A549 (cell line): ENCODE data around the gene KISS1. TPM values are rescaled to one million over a fixed set of nuclear protein-coding genes. Genes with fewer than 3 reads are reported as not detected.

ENCODE experiments used
- ATAC-seq, 2 experiments: fragments of 200-7000 bp in 1 of 2; fragments of >200 bp in 1 of 2; cut with Nextera tagmentation in 1 of 2; cut with Tn5 transposase in 1 of 2; 3 replicates each; pipeline versions ENCODE4 v1.8.0 to v1.9.1; 2018 to 2020; ENCODE audit warnings: mild to moderate bottlenecking in 1 of 2, moderate library complexity in 1 of 2
- CTCF ChIA-PET: fragments of 300-600 bp; sonication (Branson Sonifier 250); formaldehyde crosslinking; extraction: SDS; loops from one replicate; lab custom pipeline; 2021; ENCODE audit warnings: antibody characterized with exemption, inconsistent platforms; lab: Yijun Ruan, JAX
- POLR2A ChIA-PET: fragments of 350-600 bp; formaldehyde crosslinking; extraction: SDS; loops from one replicate; lab custom pipeline; 2021; ENCODE audit warnings: antibody characterized with exemption, inconsistent platforms; lab: Yijun Ruan, JAX
- DNase-seq, 2 experiments: peaks; one replicate each; pipeline versions ENCODE4 v3.0.0 to v3.0.0-alpha.2; 2011 to 2016; ENCODE audit warnings: low read depth in 1 of 2, low spot score in 1 of 2
- FAIRE-seq: peaks from 2 replicates; lab custom pipeline; 2011; peaks lifted over from hg19 to GRCh38; lab: Jason Lieb, UNC
- H3K27ac ChIP-seq, 2 experiments: fragments of >200 bp; sonication (Bioruptor Twin); formaldehyde crosslinking; 3 replicates each; pipeline ENCODE4 v1.5.1; 2016 to 2017
- H3K4me1 ChIP-seq: fragments of >200 bp; sonication (Bioruptor Twin); formaldehyde crosslinking; 3 replicates; pipeline ENCODE4 v1.6.1; 2016
- H3K4me2 ChIP-seq: fragments of >200 bp; sonication (Bioruptor Twin); formaldehyde crosslinking; 3 replicates; pipeline ENCODE4 v1.6.1; 2016
- H3K4me3 ChIP-seq: fragments of >200 bp; sonication (Bioruptor Twin); formaldehyde crosslinking; 3 replicates; pipeline ENCODE4 v1.5.1; 2016
- H3K9me3 ChIP-seq: fragments of >200 bp; sonication (Bioruptor Twin); formaldehyde crosslinking; 3 replicates; pipeline ENCODE4 v1.6.1; 2016
- CHD2 ChIP-seq: fragments of 150-350 bp; IDR thresholded peaks from 2 replicates; pipeline ENCODE4 v1.6.1; 2014; ENCODE audit warnings: low read length; ENCODE audit not compliant: partially characterized antibody
- CHD4 ChIP-seq: fragments of 200-600 bp; sonication (generic); IDR thresholded peaks from 2 replicates; pipeline ENCODE4 v1.6.1; 2016; ENCODE audit warnings: antibody characterized with exemption, mild to moderate bottlenecking, borderline replicate concordance
- EHF ChIP-seq: fragments of 250-450 bp; sonication (Bioruptor Pico); IDR thresholded peaks from 2 replicates; pipeline ENCODE4 v1.5.0; 2020; ENCODE audit warnings: mild to moderate bottlenecking
- EP300 ChIP-seq, 2 experiments: fragments of >200 bp; sonication (Bioruptor Twin); formaldehyde crosslinking; IDR thresholded peaks; 2 replicates in 1 of 2; 3 replicates in 1 of 2; pipeline ENCODE4 v1.6.1; 2016 to 2017
- FOSB ChIP-seq: fragments of 250-450 bp; sonication (Bioruptor Pico); IDR thresholded peaks from 2 replicates; pipeline ENCODE4 v1.5.0; 2020; ENCODE audit warnings: mild to moderate bottlenecking, moderate library complexity
- HOXA7 ChIP-seq: fragments of 250-450 bp; sonication (Bioruptor Pico); IDR thresholded peaks from 2 replicates; pipeline ENCODE4 v1.5.0; 2020; ENCODE audit warnings: mild to moderate bottlenecking, moderate library complexity
- JUNB ChIP-seq: fragments of >200 bp; sonication (Bioruptor Twin); formaldehyde crosslinking; IDR thresholded peaks from 2 replicates; pipeline ENCODE4 v1.6.1; 2016
- NFE2L2 ChIP-seq: fragments of 150-350 bp; conservative IDR thresholded peaks from 2 replicates; pipeline ENCODE4 v1.6.1; 2014; ENCODE audit warnings: low read length
- NR3C1 ChIP-seq: fragments of >200 bp; sonication (Bioruptor Twin); formaldehyde crosslinking; IDR thresholded peaks from 3 replicates; pipeline ENCODE4 v1.6.1; 2017
- POLR2AphosphoS2 ChIP-seq: conservative IDR thresholded peaks from 2 replicates; pipeline ENCODE4 v1.6.1; 2012; ENCODE audit warnings: low read length, improper control_type of control experiment, inconsistent platforms
- RFX5 ChIP-seq: fragments of 450-650 bp; IDR thresholded peaks from 2 replicates; pipeline ENCODE4 v1.7.1; 2014; ENCODE audit warnings: antibody characterized with exemption, mild to moderate bottlenecking, moderate library complexity
- TP53 ChIP-seq: fragments of 250-450 bp; sonication (Bioruptor Pico); IDR thresholded peaks from 2 replicates; pipeline ENCODE4 v1.5.0; 2021; ENCODE audit warnings: mild to moderate bottlenecking, moderate library complexity
- ZFP36 ChIP-seq: fragments of 450-650 bp; IDR thresholded peaks from 2 replicates; pipeline ENCODE4 v1.6.1; 2014; ENCODE audit warnings: borderline replicate concordance; ENCODE audit not compliant: partially characterized antibody
- WGBS: methylation state at CpG from one replicate; pipeline ENCODE4 v1.1.6; 2017; ENCODE audit errors: missing lambda C conversion rate; 5-methylcytosine and 5-hydroxymethylcytosine counted together
- polyA plus RNA-seq, 4 experiments: library from polyadenylated mRNA; depleted of rRNA in 3 of 4; stranded (reverse); fragments of >200 nt; fragmentation: RNase III in 1 of 4; extraction: RNeasy Plus Mini Kit Qiagen cat#74134 plus additional on column Dnase treatment in 1 of 4; gene quantifications; 2 replicates in 3 of 4; 3 replicates in 1 of 4; pipeline ENCODE4 v1.2.3, GENCODE V29; 2011 to 2017
- TF ChIP-seq, protein P1 (sequence below): fragments of 150-350 bp; IDR thresholded peaks from 2 replicates; pipeline ENCODE4 v1.6.1; 2014; ENCODE audit warnings: low read depth, mild to moderate bottlenecking, low read length
- TF ChIP-seq, protein P2 (sequence below): fragments of >200 bp; sonication (Bioruptor Twin); formaldehyde crosslinking; IDR thresholded peaks from 2 replicates; pipeline ENCODE4 v1.6.1; 2016

Gene KISS1
- polyA plus RNA-seq, 2 of the 4 experiments (the other 2 are of a cell fraction) = 0.23 TPM; not detected in 1

DNA sequence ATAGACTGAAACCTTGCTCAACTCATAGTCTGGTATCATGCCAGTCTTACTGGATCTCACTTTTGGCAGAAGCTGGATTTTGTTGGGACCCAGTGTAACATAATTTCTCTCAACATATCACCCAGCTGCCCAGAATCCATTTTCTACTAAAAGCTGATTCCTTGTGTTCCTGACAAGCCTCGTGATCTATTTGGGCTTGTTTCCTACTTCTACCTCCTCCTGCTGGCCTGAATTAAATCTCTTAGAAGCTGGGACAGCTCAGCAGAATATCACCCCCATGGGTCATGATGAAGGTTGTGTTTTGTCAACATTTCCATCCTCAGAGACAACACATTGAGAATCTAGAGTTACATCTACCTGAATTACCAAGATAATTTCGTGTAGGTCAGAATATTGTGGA is 9.8 kb upstream of the KISS1 start (continued):
- TF ChIP-seq ZFP36 = no peak
- TF ChIP-seq FOSB (CRISPR knock-in tag) = no peak
- no peak for TF ChIP-seq POLR2AphosphoS2

DNA sequence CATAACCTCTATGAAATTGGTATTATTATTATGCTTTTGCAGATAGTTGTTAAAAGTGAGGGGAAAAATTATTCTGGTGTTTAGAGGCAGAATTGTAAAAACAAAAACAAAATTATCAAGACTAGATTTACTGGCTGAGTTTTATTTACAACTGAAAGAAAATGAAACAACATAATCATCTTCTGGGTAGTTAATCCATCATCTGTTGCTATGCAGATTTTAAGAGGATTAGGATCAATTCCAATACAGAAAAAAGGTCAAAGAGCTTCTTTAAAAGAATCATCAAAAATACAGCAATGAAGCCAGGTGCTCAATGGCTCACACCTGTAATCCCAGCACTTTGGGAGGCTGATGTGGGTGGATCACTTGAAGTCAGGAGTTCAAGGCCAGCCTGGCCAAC is 9.2 kb upstream of the KISS1 start:
- no peak overlapping the region for H3K4me2 ChIP-seq
- no peak overlapping the region for H3K4me3 ChIP-seq
- peak; percentile 94 for TF ChIP-seq RFX5
- no peak for TF ChIP-seq CHD2
- no peak overlapping the region for H3K27ac ChIP-seq
- FAIRE-seq = no peak
- ChIA-PET CTCF (interaction anchor here (0.5 to 7.4 kb wide), 16 partner anchors 11 to 394 kb away, joined by 3 to 314 read pairs (median 16); partner anchors contain the start of genes ETNK2, GOLT1A, PLEKHA6 and REN), POLR2A (no interaction called here)
- no peaks in the 10 kb centered on the region for H3K9me3 ChIP-seq
- no peak for ATAC-seq
- DNase-seq = no peak
- H3K4me1 ChIP-seq = peaks cover 2% of the 10 kb centered on the region; the same call in 1 of the 3 replicates

DNA sequence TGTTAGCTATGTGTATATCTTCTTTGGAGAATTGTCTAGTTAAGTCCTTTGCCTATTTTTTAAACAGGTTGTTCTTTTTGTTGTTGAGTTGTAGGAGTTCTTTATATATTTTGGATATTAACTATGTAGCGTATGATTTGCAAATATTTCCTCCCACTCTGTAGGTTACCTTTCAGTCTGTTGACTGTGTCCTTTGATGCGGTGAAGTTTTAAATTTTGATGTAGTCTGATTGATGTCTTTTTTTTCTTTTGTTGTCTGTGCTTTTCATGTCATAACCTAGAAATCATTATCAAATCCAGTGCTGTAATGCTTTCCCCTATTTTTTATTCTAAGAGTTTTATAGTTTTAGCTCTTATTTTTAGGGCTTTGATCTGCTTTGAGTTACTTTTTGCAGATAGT is 8.7 kb upstream of the KISS1 start:
- H3K27ac ChIP-seq = no peak overlapping the region
- H3K9me3 ChIP-seq = no peaks in the 10 kb centered on the region
- FAIRE-seq (no peak), ATAC-seq (no peak), DNase-seq (no peak)
- ChIA-PET POLR2A (no interaction called here), CTCF (interaction anchor here (1.0 to 7.4 kb wide), 6 partner anchors 11 to 163 kb away, joined by 3 to 314 read pairs (median 44); partner anchors contain the start of genes GOLT1A, PLEKHA6 and REN)
- TF ChIP-seq NR3C1 (no peak), EP300 (IDR thresholded peaks at IDR 0.05) (no peak), EHF (CRISPR knock-in tag) (no peak)
- no peak overlapping the region for H3K4me2 ChIP-seq
- H3K4me1 ChIP-seq = peaks cover 2% of the 10 kb centered on the region; the same call in 1 of the 3 replicates
- H3K4me3 ChIP-seq = no peak overlapping the region
- WGBS = 91% methylated on average over 2 of the region's 2 CpGs

DNA sequence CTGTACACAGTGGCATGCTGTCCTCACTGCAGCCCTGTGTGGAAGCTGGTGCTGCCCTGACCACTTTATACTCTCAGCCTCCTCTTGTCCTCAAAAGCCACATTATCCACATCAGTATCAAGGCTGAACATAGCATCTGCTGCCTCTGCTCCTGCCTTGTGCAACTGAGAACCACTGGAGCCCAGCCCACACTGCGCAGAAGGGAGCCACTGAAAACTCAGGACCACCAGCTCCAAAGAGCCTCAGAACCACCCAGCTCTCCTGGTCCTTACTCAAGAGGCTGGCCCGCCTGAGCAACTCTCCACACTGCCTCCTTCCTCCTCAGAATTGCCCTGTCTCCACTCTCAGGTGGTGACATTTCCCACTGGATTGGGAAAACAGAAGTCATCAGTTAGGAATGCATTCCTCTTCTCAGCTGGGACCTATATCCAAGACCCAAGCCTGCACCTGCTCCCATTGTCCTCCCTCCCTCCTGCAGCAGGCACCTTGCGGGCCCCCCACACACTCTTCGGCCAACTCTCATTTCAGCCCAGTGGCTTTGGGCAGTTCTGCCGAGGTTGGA is 7.0 kb upstream of the KISS1 start:
- ATAC-seq = no peak
- FAIRE-seq = no peak
- H3K4me2 ChIP-seq = no peak overlapping the region
- no peaks in the 10 kb centered on the region for H3K9me3 ChIP-seq
- ChIA-PET CTCF (interaction anchor here (0.8 to 7.4 kb wide), 5 partner anchors 11 to 55 kb away, joined by 3 to 314 read pairs (median 5); partner anchors contain the start of gene REN), POLR2A (no interaction called here)
- TF ChIP-seq POLR2AphosphoS2 = no peak
- TF ChIP-seq, protein P1, sequence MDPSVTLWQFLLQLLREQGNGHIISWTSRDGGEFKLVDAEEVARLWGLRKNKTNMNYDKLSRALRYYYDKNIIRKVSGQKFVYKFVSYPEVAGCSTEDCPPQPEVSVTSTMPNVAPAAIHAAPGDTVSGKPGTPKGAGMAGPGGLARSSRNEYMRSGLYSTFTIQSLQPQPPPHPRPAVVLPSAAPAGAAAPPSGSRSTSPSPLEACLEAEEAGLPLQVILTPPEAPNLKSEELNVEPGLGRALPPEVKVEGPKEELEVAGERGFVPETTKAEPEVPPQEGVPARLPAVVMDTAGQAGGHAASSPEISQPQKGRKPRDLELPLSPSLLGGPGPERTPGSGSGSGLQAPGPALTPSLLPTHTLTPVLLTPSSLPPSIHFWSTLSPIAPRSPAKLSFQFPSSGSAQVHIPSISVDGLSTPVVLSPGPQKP = no peak
- TF ChIP-seq HOXA7 = no peak
- no peak for TF ChIP-seq CHD4
- TF ChIP-seq, protein P2, sequence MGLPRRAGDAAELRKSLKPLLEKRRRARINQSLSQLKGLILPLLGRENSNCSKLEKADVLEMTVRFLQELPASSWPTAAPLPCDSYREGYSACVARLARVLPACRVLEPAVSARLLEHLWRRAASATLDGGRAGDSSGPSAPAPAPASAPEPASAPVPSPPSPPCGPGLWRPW = no peak
- TF ChIP-seq TP53 = no peak
- TF ChIP-seq NFE2L2 = no peak
- no peak for TF ChIP-seq JUNB
- no peak overlapping the region for H3K27ac ChIP-seq
- H3K4me3 ChIP-seq = no peak overlapping the region
- peaks cover 2% of the 10 kb centered on the region; the same call in 1 of the 3 replicates for H3K4me1 ChIP-seq
- DNase-seq = no peak
- 77% methylated on average over 5 of the region's 5 CpGs for WGBS

DNA sequence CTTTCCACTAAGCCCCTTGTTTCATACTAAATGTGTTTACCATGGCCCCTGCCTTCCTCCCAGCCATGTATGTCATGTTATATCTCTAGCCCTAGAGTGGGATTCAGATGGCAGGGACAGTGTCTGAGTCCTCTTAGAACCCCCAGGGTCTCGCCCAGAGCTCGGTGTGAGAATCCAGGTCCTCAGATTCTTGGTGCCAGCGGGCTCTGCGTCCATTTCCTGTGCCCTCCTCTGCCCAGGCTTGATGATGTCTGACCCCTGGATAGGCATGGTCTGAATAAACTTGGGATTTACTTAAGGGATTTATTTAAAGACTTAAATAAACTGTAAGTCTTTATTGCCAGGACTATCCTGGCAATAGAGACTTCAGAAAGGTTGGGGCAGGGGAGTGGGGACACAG is 6.2 kb upstream of the KISS1 start:
- H3K27ac ChIP-seq = no peak overlapping the region
- no peak for TF ChIP-seq EHF (CRISPR knock-in tag)
- ChIA-PET CTCF (interaction anchor here (1.3 to 7.4 kb wide), 3 partner anchors 12 to 56 kb away, joined by 3 to 314 read pairs (median 6); partner anchors contain the start of gene REN), POLR2A (no interaction called here)
- H3K4me2 ChIP-seq = no peak overlapping the region
- DNase-seq (no peak), ATAC-seq (no peak), FAIRE-seq (no peak)
- 76% methylated on average over 4 of the region's 4 CpGs for WGBS
- H3K9me3 ChIP-seq = no peaks in the 10 kb centered on the region
- H3K4me3 ChIP-seq = no peak overlapping the region
- H3K4me1 ChIP-seq = peaks cover 2% of the 10 kb centered on the region; the same call in 1 of the 3 replicates
